GM23338 (cell line): ENCODE results near the gene MTA2. TPM values are rescaled to one million over a fixed set of nuclear protein-coding genes. Genes with fewer than 3 reads are reported as not detected.
"Not testable (repeated sequence)": the region's sequence is repeated elsewhere in the genome, so short reads cannot be mapped to it uniquely, and the experiment has no call there.

Experiments
- ATAC-seq: fragments of 200-7000 bp; cut with Tn5 transposase; 3 replicates; pipeline ENCODE4 v1.9.1; 2020
- DNase-seq: peaks from one replicate; pipeline ENCODE4 v3.0.0-alpha.2; 2015; ENCODE audit warnings: low spot score
- H2AFZ ChIP-seq: fragments of 200-600 bp; sonication (generic); 2 replicates; pipeline ENCODE4 v1.8.0; 2016; ENCODE audit warnings: antibody characterized with exemption, mild to moderate bottlenecking, moderate library complexity
- H3F3A ChIP-seq: fragments of 200-600 bp; sonication (generic); replicated peaks from 2 replicates; pipeline ENCODE4 v1.8.0; 2017; ENCODE audit warnings: antibody characterized with exemption, mixed run types, low read depth
- H3K27ac ChIP-seq: fragments of 200-600 bp; sonication (generic); 2 replicates; pipeline ENCODE4 v1.6.1; 2016; ENCODE audit warnings: low read depth
- H3K27me3 ChIP-seq: fragments of 200-600 bp; sonication (generic); 2 replicates; pipeline ENCODE4 v1.8.0; 2016; ENCODE audit warnings: mild to moderate bottlenecking, mixed run types, moderate library complexity; ENCODE audit not compliant: insufficient read depth
- H3K36me3 ChIP-seq: fragments of 200-600 bp; sonication (generic); 2 replicates; pipeline ENCODE4 v1.8.0; 2016; ENCODE audit warnings: mild to moderate bottlenecking; ENCODE audit not compliant: insufficient read depth
- H3K4me1 ChIP-seq: fragments of 200-600 bp; sonication (generic); 2 replicates; pipeline ENCODE4 v1.8.0; 2016; ENCODE audit warnings: mild to moderate bottlenecking, moderate library complexity; ENCODE audit not compliant: insufficient read depth
- H3K4me2 ChIP-seq: fragments of 200-600 bp; sonication (generic); 2 replicates; pipeline ENCODE4 v1.7.1; 2017; ENCODE audit warnings: mixed run types
- H3K4me3 ChIP-seq: fragments of 200-600 bp; sonication (generic); 2 replicates; pipeline ENCODE4 v1.6.1; 2016; ENCODE audit warnings: mixed run types
- H3K79me2 ChIP-seq: fragments of 200-600 bp; sonication (generic); replicated peaks from 2 replicates; pipeline ENCODE4 v1.8.0; 2017; ENCODE audit warnings: mild to moderate bottlenecking; ENCODE audit not compliant: insufficient read depth
- H3K9me2 ChIP-seq: fragments of 200-600 bp; sonication (generic); 2 replicates; pipeline ENCODE4 v1.8.0; 2017; ENCODE audit not compliant: insufficient read depth
- H4K20me1 ChIP-seq: fragments of 200-600 bp; sonication (generic); replicated peaks from 2 replicates; pipeline ENCODE4 v1.8.0; 2017; ENCODE audit warnings: mild to moderate bottlenecking; ENCODE audit not compliant: insufficient read depth
- H3K27ac Mint-ChIP-seq: 2 replicates; pipeline ENCODE4 v1.8.0; 2020; ENCODE audit warnings: inconsistent platforms, mild to moderate bottlenecking, moderate library complexity, mixed read lengths
- H3K27me3 Mint-ChIP-seq: 3 replicates; pipeline ENCODE4 v1.8.0; 2022; ENCODE audit warnings: low read depth, mild to moderate bottlenecking, moderate library complexity, mixed read lengths, inconsistent platforms; ENCODE audit not compliant: insufficient read depth, poor library complexity
- H3K36me3 Mint-ChIP-seq: 3 replicates; pipeline ENCODE4 v1.8.0; 2021; ENCODE audit warnings: low read depth, mild to moderate bottlenecking, inconsistent platforms, moderate library complexity, mixed read lengths
- H3K4me1 Mint-ChIP-seq: 3 replicates; pipeline ENCODE4 v1.8.0; 2020; ENCODE audit warnings: mild to moderate bottlenecking, inconsistent platforms, mixed read lengths
- H3K4me3 Mint-ChIP-seq: 3 replicates; pipeline ENCODE4 v1.8.0; 2021; ENCODE audit warnings: moderate library complexity, mild to moderate bottlenecking, inconsistent platforms, mixed read lengths
- H3K9me3 Mint-ChIP-seq: 3 replicates; pipeline ENCODE4 v1.8.0; 2020; ENCODE audit warnings: moderate library complexity, mild to moderate bottlenecking, inconsistent platforms, mixed read lengths
- CREB1 ChIP-seq: fragments of 250-450 bp; sonication (Bioruptor Pico); IDR thresholded peaks from 2 replicates; pipeline ENCODE4 v1.5.0; 2020; ENCODE audit warnings: low read depth, mild to moderate bottlenecking, moderate library complexity
- EZH2 ChIP-seq: fragments of 200-600 bp; sonication (generic); IDR thresholded peaks from one replicate; pipeline ENCODE4 v1.8.0; 2017; ENCODE audit warnings: antibody characterized with exemption, mild to moderate bottlenecking, low read depth; ENCODE audit not compliant: unreplicated experiment
- NANOG ChIP-seq: IDR thresholded peaks from 2 replicates; pipeline ENCODE4 v1.6.1; 2016; ENCODE audit warnings: antibody characterized with exemption, borderline replicate concordance
- POLR2AphosphoS5 ChIP-seq: IDR thresholded peaks from 2 replicates; pipeline ENCODE4 v1.6.1; 2016; ENCODE audit warnings: antibody characterized with exemption, low read depth
- STAT1 ChIP-seq: IDR thresholded peaks from one replicate; pipeline ENCODE4 v1.6.1; 2016; ENCODE audit warnings: antibody characterized with exemption; ENCODE audit not compliant: unreplicated experiment
- ZNF331 ChIP-seq: fragments of 250-450 bp; sonication (Bioruptor Pico); IDR thresholded peaks from 2 replicates; pipeline ENCODE4 v1.5.0; 2020; ENCODE audit warnings: low read depth, mild to moderate bottlenecking, moderate library complexity
- polyA plus RNA-seq: library from polyadenylated mRNA; unstranded; fragments of >200 nt; fragmentation: Nextera tagmentation; extraction: Ambion mirVana; gene quantifications from 2 replicates; pipeline ENCODE4 v1.2.1, GENCODE V29; 2016
- total RNA-seq: library from RNA; depleted of rRNA; stranded (reverse); fragments of >200 nt; shearing (Covaris generic); gene quantifications from 2 replicates; pipeline ENCODE4 v1.2.3, GENCODE V29; 2014
- TF ChIP-seq, protein P1 (sequence below): IDR thresholded peaks from 2 replicates; pipeline ENCODE4 v1.6.1; 2016; ENCODE audit warnings: antibody characterized with exemption
- TF ChIP-seq, protein P2 (sequence below): IDR thresholded peaks from one replicate; pipeline ENCODE4 v1.6.1; 2018; ENCODE audit warnings: antibody characterized with exemption; ENCODE audit not compliant: unreplicated experiment
- TF ChIP-seq, protein P3 (sequence below), 2 experiments: fragments of 200-600 bp in 1 of 2; sonication (generic) in 1 of 2; conservative IDR thresholded peaks; 2 replicates each; pipeline versions ENCODE4 v1.5.1 to v1.6.1; 2016 to 2017; ENCODE audit warnings: antibody characterized with exemption in 2 of 2, low read depth in 2 of 2, mild to moderate bottlenecking in 2 of 2, moderate library complexity in 1 of 2

The MTA2 gene
- total and polyA plus RNA-seq, 2 experiments from 2014 or later, result 22.9 to 102 TPM

DNA sequence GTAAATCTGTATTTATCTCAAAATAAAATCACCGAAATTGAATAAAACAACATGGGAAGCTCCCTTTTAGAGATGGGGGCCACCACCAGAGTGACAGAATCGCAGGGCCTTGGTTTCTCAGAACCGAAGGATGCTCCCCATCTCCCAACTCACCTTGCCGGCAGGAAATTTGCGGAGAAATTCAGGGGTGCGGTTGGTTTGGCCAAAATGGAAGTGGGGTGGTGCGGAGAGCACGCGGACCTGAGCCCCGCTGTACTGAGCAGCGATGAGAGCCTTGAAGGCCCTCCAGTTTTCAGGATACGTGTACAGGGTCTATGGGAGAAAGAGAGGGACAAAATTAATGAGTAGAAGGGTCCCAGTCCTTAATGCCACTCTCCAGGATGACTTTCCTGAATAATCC, 29.2 kb downstream of the MTA2 start:
- peaks cover 62% of the 10 kb centered on the region for H3K79me2 ChIP-seq
- peaks cover 24% of the 10 kb centered on the region for H3K4me1 ChIP-seq
- Mint-ChIP-seq H3K9me3 (no peaks in the 10 kb centered on the region; the same call in 2 of the 3 replicates), H3K27ac (peak overlapping the region; percentile 81; the same call in 1 of the 2 replicates), H3K4me3 (peak overlapping the region; percentile 99), H3K4me1 (peaks cover 35% of the 10 kb centered on the region), H3K36me3 (peaks cover 78% of the 10 kb centered on the region), H3K27me3 (peaks cover 18% of the 10 kb centered on the region)
- H3K27ac ChIP-seq, result peak overlapping the region; percentile 7; the same call in 1 of the 2 replicates
- H3K27me3 ChIP-seq, result no peaks in the 10 kb centered on the region
- H3F3A ChIP-seq, result peaks cover 62% of the 10 kb centered on the region
- H3K9me2 ChIP-seq, result no peaks in the 10 kb centered on the region
- H3K4me3 ChIP-seq, result peak overlapping the region; percentile 79
- no peak overlapping the region for H2AFZ ChIP-seq
- peaks cover 54% of the 10 kb centered on the region for H4K20me1 ChIP-seq
- peak overlapping the region; percentile 99 for H3K4me2 ChIP-seq
- ATAC-seq (no peak), DNase-seq (no peak)
- TF ChIP-seq STAT1 (no peak), CREB1 (CRISPR knock-in tag) (no peak), EZH2 (no peak), NANOG (no peak), POLR2AphosphoS5 (no peak), ZNF331 (CRISPR knock-in tag) (no peak)
- TF ChIP-seq, protein P1, sequence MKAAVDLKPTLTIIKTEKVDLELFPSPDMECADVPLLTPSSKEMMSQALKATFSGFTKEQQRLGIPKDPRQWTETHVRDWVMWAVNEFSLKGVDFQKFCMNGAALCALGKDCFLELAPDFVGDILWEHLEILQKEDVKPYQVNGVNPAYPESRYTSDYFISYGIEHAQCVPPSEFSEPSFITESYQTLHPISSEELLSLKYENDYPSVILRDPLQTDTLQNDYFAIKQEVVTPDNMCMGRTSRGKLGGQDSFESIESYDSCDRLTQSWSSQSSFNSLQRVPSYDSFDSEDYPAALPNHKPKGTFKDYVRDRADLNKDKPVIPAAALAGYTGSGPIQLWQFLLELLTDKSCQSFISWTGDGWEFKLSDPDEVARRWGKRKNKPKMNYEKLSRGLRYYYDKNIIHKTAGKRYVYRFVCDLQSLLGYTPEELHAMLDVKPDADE, result no peak
- TF ChIP-seq, protein P2, sequence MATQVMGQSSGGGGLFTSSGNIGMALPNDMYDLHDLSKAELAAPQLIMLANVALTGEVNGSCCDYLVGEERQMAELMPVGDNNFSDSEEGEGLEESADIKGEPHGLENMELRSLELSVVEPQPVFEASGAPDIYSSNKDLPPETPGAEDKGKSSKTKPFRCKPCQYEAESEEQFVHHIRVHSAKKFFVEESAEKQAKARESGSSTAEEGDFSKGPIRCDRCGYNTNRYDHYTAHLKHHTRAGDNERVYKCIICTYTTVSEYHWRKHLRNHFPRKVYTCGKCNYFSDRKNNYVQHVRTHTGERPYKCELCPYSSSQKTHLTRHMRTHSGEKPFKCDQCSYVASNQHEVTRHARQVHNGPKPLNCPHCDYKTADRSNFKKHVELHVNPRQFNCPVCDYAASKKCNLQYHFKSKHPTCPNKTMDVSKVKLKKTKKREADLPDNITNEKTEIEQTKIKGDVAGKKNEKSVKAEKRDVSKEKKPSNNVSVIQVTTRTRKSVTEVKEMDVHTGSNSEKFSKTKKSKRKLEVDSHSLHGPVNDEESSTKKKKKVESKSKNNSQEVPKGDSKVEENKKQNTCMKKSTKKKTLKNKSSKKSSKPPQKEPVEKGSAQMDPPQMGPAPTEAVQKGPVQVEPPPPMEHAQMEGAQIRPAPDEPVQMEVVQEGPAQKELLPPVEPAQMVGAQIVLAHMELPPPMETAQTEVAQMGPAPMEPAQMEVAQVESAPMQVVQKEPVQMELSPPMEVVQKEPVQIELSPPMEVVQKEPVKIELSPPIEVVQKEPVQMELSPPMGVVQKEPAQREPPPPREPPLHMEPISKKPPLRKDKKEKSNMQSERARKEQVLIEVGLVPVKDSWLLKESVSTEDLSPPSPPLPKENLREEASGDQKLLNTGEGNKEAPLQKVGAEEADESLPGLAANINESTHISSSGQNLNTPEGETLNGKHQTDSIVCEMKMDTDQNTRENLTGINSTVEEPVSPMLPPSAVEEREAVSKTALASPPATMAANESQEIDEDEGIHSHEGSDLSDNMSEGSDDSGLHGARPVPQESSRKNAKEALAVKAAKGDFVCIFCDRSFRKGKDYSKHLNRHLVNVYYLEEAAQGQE, result no peak
- TF ChIP-seq, protein P3, sequence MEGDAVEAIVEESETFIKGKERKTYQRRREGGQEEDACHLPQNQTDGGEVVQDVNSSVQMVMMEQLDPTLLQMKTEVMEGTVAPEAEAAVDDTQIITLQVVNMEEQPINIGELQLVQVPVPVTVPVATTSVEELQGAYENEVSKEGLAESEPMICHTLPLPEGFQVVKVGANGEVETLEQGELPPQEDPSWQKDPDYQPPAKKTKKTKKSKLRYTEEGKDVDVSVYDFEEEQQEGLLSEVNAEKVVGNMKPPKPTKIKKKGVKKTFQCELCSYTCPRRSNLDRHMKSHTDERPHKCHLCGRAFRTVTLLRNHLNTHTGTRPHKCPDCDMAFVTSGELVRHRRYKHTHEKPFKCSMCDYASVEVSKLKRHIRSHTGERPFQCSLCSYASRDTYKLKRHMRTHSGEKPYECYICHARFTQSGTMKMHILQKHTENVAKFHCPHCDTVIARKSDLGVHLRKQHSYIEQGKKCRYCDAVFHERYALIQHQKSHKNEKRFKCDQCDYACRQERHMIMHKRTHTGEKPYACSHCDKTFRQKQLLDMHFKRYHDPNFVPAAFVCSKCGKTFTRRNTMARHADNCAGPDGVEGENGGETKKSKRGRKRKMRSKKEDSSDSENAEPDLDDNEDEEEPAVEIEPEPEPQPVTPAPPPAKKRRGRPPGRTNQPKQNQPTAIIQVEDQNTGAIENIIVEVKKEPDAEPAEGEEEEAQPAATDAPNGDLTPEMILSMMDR (conservative IDR thresholded peaks at IDR 0.05; ENCODE audit: low read depth in 2 of 2), result no peak
- H3K36me3 ChIP-seq, result peaks cover 53% of the 10 kb centered on the region

DNA sequence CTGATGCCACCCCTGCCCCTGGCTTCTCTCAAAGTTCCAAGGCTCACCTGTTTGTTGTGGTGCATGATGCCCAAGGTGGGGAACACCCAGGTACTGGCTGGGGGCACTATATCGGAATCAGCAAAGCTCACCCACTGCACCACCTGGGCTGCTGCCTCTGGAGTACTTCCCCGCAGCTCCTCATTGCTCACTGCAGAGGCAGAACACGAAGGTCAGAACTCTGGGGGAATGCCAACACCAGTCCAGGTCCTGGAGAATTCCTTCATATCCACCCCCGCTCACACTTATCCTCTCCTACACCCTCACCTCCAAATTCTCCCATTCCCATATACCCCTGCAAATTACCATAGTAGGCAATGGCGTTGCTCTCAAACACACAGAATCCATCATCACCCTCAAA, 30.2 kb downstream of the MTA2 start:
- H3K27me3 ChIP-seq, DNase-seq, H2AFZ ChIP-seq, H3K9me2 ChIP-seq, ATAC-seq, H3K9me3 Mint-ChIP-seq: not testable (repeated sequence)
- peak overlapping the region; percentile 99 for H3K4me2 ChIP-seq
- H3K36me3 Mint-ChIP-seq, result peaks cover 79% of the 10 kb centered on the region
- peaks cover 71% of the 10 kb centered on the region for H3K79me2 ChIP-seq
- peak overlapping the region; percentile 14 for H3K27ac Mint-ChIP-seq
- peaks cover 60% of the 10 kb centered on the region for H3K36me3 ChIP-seq
- H4K20me1 ChIP-seq, result peaks cover 63% of the 10 kb centered on the region
- peak overlapping the region; percentile 7 for H3K27ac ChIP-seq
- H3K4me1 Mint-ChIP-seq, result peaks cover 42% of the 10 kb centered on the region
- peak overlapping the region; percentile 79; the same call in 1 of the 2 replicates for H3K4me3 ChIP-seq
- peak overlapping the region; percentile 99 for H3K4me3 Mint-ChIP-seq
- H3F3A ChIP-seq, result peaks cover 67% of the 10 kb centered on the region
- peaks cover 24% of the 10 kb centered on the region for H3K4me1 ChIP-seq
- peaks cover 24% of the 10 kb centered on the region for H3K27me3 Mint-ChIP-seq

DNA sequence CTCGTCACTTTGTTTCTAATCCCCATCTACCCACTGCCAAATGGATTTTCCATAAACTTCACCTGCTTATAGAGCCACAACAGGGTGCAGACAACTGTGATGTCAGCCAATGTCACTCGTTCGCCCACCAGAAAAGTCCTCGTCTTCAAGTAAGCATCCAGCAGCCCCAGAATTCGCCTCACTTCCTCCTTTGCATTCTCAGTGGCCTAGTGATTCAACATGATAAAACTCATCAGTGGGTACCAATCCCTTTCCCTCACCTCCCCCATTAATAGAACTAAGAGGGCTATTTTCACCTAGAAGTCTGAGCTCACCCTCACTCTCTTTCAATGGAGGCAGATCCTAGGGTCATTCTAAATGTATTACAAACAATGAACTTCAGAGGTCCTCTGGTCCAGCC, 30.8 kb downstream of the MTA2 start:
- peaks cover 22% of the 10 kb centered on the region for H3K27me3 Mint-ChIP-seq

More for the DNA sequence above, 30.8 kb downstream of the MTA2 start:
- peaks cover 77% of the 10 kb centered on the region for H3K79me2 ChIP-seq
- H2AFZ ChIP-seq, H3K9me3 Mint-ChIP-seq, H3K9me2 ChIP-seq, DNase-seq, H3K4me2 ChIP-seq, H3K27me3 ChIP-seq, ATAC-seq: not testable (repeated sequence)
- H3F3A ChIP-seq, result peaks cover 71% of the 10 kb centered on the region
- peak overlapping the region; percentile 79; the same call in 1 of the 2 replicates for H3K4me3 ChIP-seq
- peaks cover 24% of the 10 kb centered on the region for H3K4me1 ChIP-seq
- H4K20me1 ChIP-seq, result peaks cover 69% of the 10 kb centered on the region
- Mint-ChIP-seq H3K4me1 (peaks cover 42% of the 10 kb centered on the region), H3K4me3 (peak overlapping the region; percentile 99), H3K27ac (peak overlapping the region; percentile 14; the same call in 1 of the 2 replicates), H3K36me3 (peaks cover 81% of the 10 kb centered on the region)
- peaks cover 65% of the 10 kb centered on the region for H3K36me3 ChIP-seq
- H3K27ac ChIP-seq, result peak overlapping the region; percentile 7
